Right lobe of liver (tissue), 6 donors: ENCODE data around the gene LCLAT1. TPM values are rescaled to one million over a fixed set of nuclear protein-coding genes. Genes with fewer than 3 reads are reported as not detected.

ENCODE experiments used
- ATAC-seq, 4 donors: fragments of 200-7000 bp; cut with Tn5 transposase; one replicate each; pipeline ENCODE4 v1.9.1; 2020; ENCODE audit warnings: mild to moderate bottlenecking in 4 of 4, moderate library complexity in 4 of 4
- DNase-seq, 3 donors: peaks; one replicate each; pipeline ENCODE4 v3.0.0-alpha.2; 2020
- H3K27ac ChIP-seq, 3 donors: fragments of 200-600 bp; one replicate each; pipeline ENCODE4 v1.8.0; 2022
- H3K27me3 ChIP-seq, 2 donors: fragments of 200-600 bp; one replicate each; pipeline ENCODE4 v1.8.0; 2022
- H3K36me3 ChIP-seq, 4 donors: fragments of 200-600 bp; sonication (generic) in 1 of 4; one replicate each; pipeline versions ENCODE4 v1.5.1 to v1.8.0; 2017 to 2022; ENCODE audit warnings: control low read depth in 1 of 4
- H3K4me1 ChIP-seq, 4 donors: fragments of 200-600 bp; sonication (generic) in 1 of 4; one replicate each; pipeline versions ENCODE4 v1.5.1 to v1.8.0; 2017 to 2022; ENCODE audit warnings: control low read depth in 1 of 4
- H3K4me3 ChIP-seq, 3 donors: fragments of 200-600 bp; one replicate each; pipeline ENCODE4 v1.8.0; 2022
- H3K9me3 ChIP-seq, 4 donors: fragments of 200-600 bp; sonication (generic) in 1 of 4; one replicate each; pipeline versions ENCODE4 v1.5.1 to v1.8.0; 2017 to 2022; ENCODE audit warnings: control low read depth in 1 of 4
- CTCF ChIP-seq, 4 donors: fragments of 200-600 bp in 3 of 4; fragments of 450-650 bp in 1 of 4; IDR thresholded peaks; one replicate each; pipeline versions ENCODE4 v1.5.1 to v1.8.0; 2016 to 2022; ENCODE audit warnings: antibody characterized with exemption in 4 of 4, mild to moderate bottlenecking in 2 of 4
- POLR2A ChIP-seq: fragments of 450-650 bp; IDR thresholded peaks from one replicate; pipeline ENCODE4 v1.6.1; 2017; ENCODE audit warnings: antibody characterized with exemption, mild to moderate bottlenecking
- WGBS: methylation state at CpG from one replicate; pipeline ENCODE4 v1.1.6; 2018; ENCODE audit warnings: low coverage, low lambda C conversion rate; ENCODE audit not compliant: insufficient coverage; ENCODE audit errors: missing lambda C conversion rate; 5-methylcytosine and 5-hydroxymethylcytosine counted together
- intact Hi-C, 2 donors: fragments of 100-400 bp; cut with DNase I; formaldehyde crosslinking; loops; one replicate each; pipeline versions ENCODE4 v1.11.2 to v1.14.1; 2022
- total RNA-seq, 6 experiments: library from RNA; depleted of rRNA in 2 of 6; stranded (reverse); fragments of >200 nt in 2 of 6; fragmentation: NEBNext Ultra II Directional in 3 of 6; extraction: Animal tissue kit (Norgen Biotek cat#: 25700) in 3 of 6; gene quantifications; one replicate each; pipeline versions ENCODE4 v1.1.0 to v1.2.4, GENCODE V29; 2016 to 2023
- donor health status: DM: no; HTN: yes; CAD: no.
- donor health status: DM: no; HTN: no; CAD: no.
- donor health status: DM: no; HTN: no; CAD: no.
- donor health status: DM: no; HTN: yes; CAD: no.
- donor health status: DM: no; HTN: yes; CAD: no.

Gene LCLAT1
- total RNA-seq, 6 experiments from 2014 or later = 11.1 to 14.0 (median 12.0) TPM

- intact Hi-C loops = no loop called here
- no peak overlapping the region for H3K4me3 ChIP-seq
- H3K27me3 ChIP-seq = no peaks in the 10 kb centered on the region
- ATAC-seq (peak in 3 of 4 donors; percentile 9 to 47 (median 25)), DNase-seq (no peak)
- H3K36me3 ChIP-seq = no peaks in the 10 kb centered on the region
- TF ChIP-seq CTCF (IDR thresholded peaks at IDR 0.05) (no peak), POLR2A (no peak)
- H3K4me1 ChIP-seq = no peaks in the 10 kb centered on the region
- H3K9me3 ChIP-seq = no peaks in the 10 kb centered on the region
- peak overlapping the region in 1 of 3 donors; percentile 54 for H3K27ac ChIP-seq
Measured at GRCh38 chr2:30408961-30409387, 38.1 kb upstream of the LCLAT1 start.

- no peak overlapping the region for H3K4me3 ChIP-seq
- no peak overlapping the region for H3K27ac ChIP-seq
- H3K27me3 ChIP-seq = no peaks in the 10 kb centered on the region
- H3K4me1 ChIP-seq = no peaks in the 10 kb centered on the region
- intact Hi-C loops = no loop called here
- no peak for TF ChIP-seq POLR2A
- no peak for TF ChIP-seq CTCF (IDR thresholded peaks at IDR 0.05)
- WGBS = 30% methylated on average over 2 of the region's 2 CpGs
- no peaks in the 10 kb centered on the region for H3K36me3 ChIP-seq
- DNase-seq (no peak), ATAC-seq (no peak)
- no peaks in the 10 kb centered on the region for H3K9me3 ChIP-seq
Measured at GRCh38 chr2:30410217-30410616, 36.8 kb upstream of the LCLAT1 start.

- no peaks in the 10 kb centered on the region for H3K36me3 ChIP-seq
- H3K27me3 ChIP-seq = no peaks in the 10 kb centered on the region
- no peak overlapping the region for H3K4me3 ChIP-seq
- no peaks in the 10 kb centered on the region for H3K4me1 ChIP-seq
- intact Hi-C loops = no loop called here
- TF ChIP-seq POLR2A (no peak), CTCF (IDR thresholded peaks at IDR 0.05) (no peak)
- WGBS = 49% methylated on average over 8 of the region's 8 CpGs
- ATAC-seq = peak; percentile 29 to 59 (median 42)
- no peak overlapping the region for H3K27ac ChIP-seq
- no peaks in the 10 kb centered on the region for H3K9me3 ChIP-seq
- DNase-seq = peak in 1 of 3 donors; percentile 49
Measured at GRCh38 chr2:30412047-30412683, 34.9 kb upstream of the LCLAT1 start.

- H3K36me3 ChIP-seq = no peaks in the 10 kb centered on the region
- TF ChIP-seq CTCF (IDR thresholded peaks at IDR 0.05) (no peak), POLR2A (no peak)
- no peak for DNase-seq
- H3K4me1 ChIP-seq = no peaks in the 10 kb centered on the region
- intact Hi-C loops = no loop called here
- no peak overlapping the region for H3K27ac ChIP-seq
- no peak overlapping the region for H3K4me3 ChIP-seq
- ATAC-seq = no peak
- 61% methylated on average over 6 of the region's 7 CpGs for WGBS
- no peaks in the 10 kb centered on the region for H3K27me3 ChIP-seq
- H3K9me3 ChIP-seq = no peaks in the 10 kb centered on the region
Measured at GRCh38 chr2:30412684-30413570, 34.1 kb upstream of the LCLAT1 start.
